Measurements from ENCODE around the gene SLC39A13.

Gene SLC39A13

DNA sequence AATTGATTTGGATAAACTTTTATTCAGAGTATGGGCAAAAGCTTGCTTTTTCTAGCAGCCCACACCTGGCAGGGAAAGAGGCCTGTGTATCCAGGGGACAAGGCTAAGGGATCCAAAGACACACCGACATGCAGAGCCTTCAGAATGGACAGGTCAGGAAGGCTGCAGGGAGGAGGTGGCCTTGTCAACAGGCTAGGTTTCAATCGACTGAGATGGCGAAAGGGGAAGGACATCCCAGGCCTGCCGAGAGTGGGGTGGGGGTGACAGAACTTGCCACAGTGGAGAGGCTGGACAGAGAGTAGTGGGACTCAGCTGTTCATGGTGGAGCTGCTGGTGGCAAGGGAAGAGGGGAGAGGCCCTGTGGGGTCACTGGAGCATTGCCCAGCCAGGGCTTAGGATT lies 5.3 kb upstream of the SLC39A13 start:
- Histone ChIP-seq H3K9me3 (ENCODE audit: control insufficient read depth in 2 of 2, low read length in 2 of 2) (no peaks in the 10 kb centered on the region), H3K4me3 (ENCODE audit: low read length in 2 of 2) (no peak overlapping the region), H3K27ac (ENCODE audit: low read length) (no peak overlapping the region), H3K27me3 (ENCODE audit: control insufficient read depth in 1 of 2, insufficient read depth in 2 of 2, low read length in 2 of 2) (no peaks in the 10 kb centered on the region), H3K36me3 (ENCODE audit: control insufficient read depth in 2 of 2, insufficient read depth in 2 of 2, low read length in 2 of 2) (no peaks in the 10 kb centered on the region), H3K9ac (ENCODE audit: low read length in 2 of 2) (no peak overlapping the region), H3K4me1 (ENCODE audit: control insufficient read depth, insufficient read depth, low read length) (peaks cover 24% of the 10 kb centered on the region)

DNA sequence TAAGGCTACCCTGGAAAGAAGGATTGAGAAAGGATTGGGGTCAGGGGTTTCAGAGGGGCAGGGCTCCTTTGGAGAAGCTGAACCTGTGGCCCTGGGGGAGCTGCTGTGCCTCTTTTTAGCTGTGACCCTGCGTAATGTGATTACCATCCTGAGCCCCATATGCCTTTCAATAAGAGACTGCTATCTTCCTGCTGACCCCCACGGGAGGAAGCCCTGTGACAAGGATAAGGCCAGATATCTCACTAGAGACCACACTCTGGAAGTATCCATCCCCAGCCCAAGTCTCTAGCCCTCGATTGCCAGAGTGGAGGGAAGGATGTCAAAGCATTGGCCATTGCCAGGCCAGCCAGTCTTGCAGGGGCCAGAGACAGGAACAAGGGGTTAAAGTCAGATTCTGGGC lies 4.8 kb upstream of the SLC39A13 start:
- H3K9ac ChIP-seq (ENCODE audit: low read length in 2 of 2), result no peak overlapping the region
- no peaks in the 10 kb centered on the region for H3K9me3 ChIP-seq (ENCODE audit: control insufficient read depth in 2 of 2, low read length in 2 of 2)
- H3K27ac ChIP-seq (ENCODE audit: low read length), result no peak overlapping the region
- H3K4me3 ChIP-seq (ENCODE audit: low read length in 2 of 2), result no peak overlapping the region
- no peaks in the 10 kb centered on the region for H3K27me3 ChIP-seq (ENCODE audit: control insufficient read depth in 1 of 2, insufficient read depth in 2 of 2, low read length in 2 of 2)
- H3K36me3 ChIP-seq (ENCODE audit: control insufficient read depth in 2 of 2, insufficient read depth in 2 of 2, low read length in 2 of 2), result no peaks in the 10 kb centered on the region
- H3K4me1 ChIP-seq (ENCODE audit: control insufficient read depth, insufficient read depth, low read length), result peaks cover 25% of the 10 kb centered on the region

- peaks cover 0 to 9% of the 10 kb centered on the region in 2 donors for H3K36me3 ChIP-seq (ENCODE audit: control insufficient read depth in 2 of 2, insufficient read depth in 2 of 2, low read length in 2 of 2)
- H3K9ac ChIP-seq (ENCODE audit: low read length in 2 of 2), result peak overlapping the region; percentile 92 to 97
- no peaks in the 10 kb centered on the region for H3K27me3 ChIP-seq (ENCODE audit: control insufficient read depth in 1 of 2, insufficient read depth in 2 of 2, low read length in 2 of 2)
- peak overlapping the region; percentile 97 for H3K27ac ChIP-seq (ENCODE audit: low read length)
- H3K4me3 ChIP-seq (ENCODE audit: low read length in 2 of 2), result peak overlapping the region; percentile 88 to 96
- H3K9me3 ChIP-seq (ENCODE audit: control insufficient read depth in 2 of 2, low read length in 2 of 2), result no peaks in the 10 kb centered on the region
- H3K4me1 ChIP-seq (ENCODE audit: control insufficient read depth, insufficient read depth, low read length), result peaks cover 34% of the 10 kb centered on the region
Measured at GRCh38 chr11:47406896-47407745, 1.3 kb upstream of the SLC39A13 start.

GRCh38 chr11:47408598-47409439 lies 429 bp downstream of the SLC39A13 start:
- Histone ChIP-seq H3K4me3 (ENCODE audit: low read length in 2 of 2) (peak overlapping the region; percentile 92 to 96), H3K27me3 (ENCODE audit: control insufficient read depth in 1 of 2, insufficient read depth in 2 of 2, low read length in 2 of 2) (no peaks in the 10 kb centered on the region), H3K36me3 (ENCODE audit: control insufficient read depth in 2 of 2, insufficient read depth in 2 of 2, low read length in 2 of 2) (peaks cover 4 to 15% of the 10 kb centered on the region in 2 donors), H3K27ac (ENCODE audit: low read length) (peak overlapping the region; percentile 90), H3K9ac (ENCODE audit: low read length in 2 of 2) (peak overlapping the region; percentile 92 to 99), H3K4me1 (ENCODE audit: control insufficient read depth, insufficient read depth, low read length) (peaks cover 38% of the 10 kb centered on the region), H3K9me3 (ENCODE audit: control insufficient read depth in 2 of 2, low read length in 2 of 2) (no peaks in the 10 kb centered on the region)

DNA sequence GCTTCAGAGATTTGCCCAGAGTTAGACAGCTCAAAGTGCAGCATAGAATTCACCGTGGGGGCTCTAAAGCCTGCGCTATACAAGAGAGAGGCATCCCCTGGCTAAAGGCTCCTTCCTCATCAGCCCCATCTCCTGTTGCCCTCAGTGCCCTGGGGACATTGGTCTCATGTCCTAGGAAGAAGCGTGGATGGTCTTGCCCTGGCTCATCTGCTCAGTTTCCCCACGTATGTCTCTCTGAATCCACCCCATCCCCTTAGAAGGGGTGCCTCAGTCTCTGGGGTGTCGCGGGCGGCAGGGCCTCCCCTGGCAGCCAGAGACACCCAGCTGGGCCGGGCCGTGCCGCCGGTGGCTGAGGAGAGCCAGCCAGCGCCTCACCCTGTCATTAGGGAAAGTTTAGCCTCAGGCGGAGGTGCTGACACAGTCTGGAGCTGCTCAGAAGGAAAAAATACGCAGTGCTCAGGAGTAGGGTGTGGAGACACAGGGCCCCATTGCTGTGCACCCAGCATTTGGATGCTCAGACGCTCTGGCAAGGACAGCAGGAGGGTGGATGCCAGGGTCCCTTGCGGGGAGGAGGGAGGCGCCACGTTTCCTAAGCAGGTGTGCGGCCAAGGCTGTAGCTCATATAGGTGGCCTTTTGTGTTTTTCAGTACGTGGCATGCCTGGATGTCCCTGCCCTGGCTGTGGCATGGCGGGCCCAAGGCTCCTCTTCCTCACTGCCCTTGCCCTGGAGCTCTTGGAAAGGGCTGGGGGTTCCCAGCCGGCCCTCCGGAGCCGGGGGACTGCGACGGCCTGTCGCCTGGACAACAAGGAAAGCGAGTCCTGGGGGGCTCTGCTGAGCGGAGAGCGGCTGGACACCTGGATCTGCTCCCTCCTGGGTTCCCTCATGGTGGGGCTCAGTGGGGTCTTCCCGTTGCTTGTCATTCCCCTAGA lies 1.3 kb downstream of the SLC39A13 start:
- peak overlapping the region; percentile 92 to 96 for H3K4me3 ChIP-seq (ENCODE audit: low read length in 2 of 2)
- peak overlapping the region; percentile 92 to 99 for H3K9ac ChIP-seq (ENCODE audit: low read length in 2 of 2)
- peaks cover 9 to 20% of the 10 kb centered on the region in 2 donors for H3K36me3 ChIP-seq (ENCODE audit: control insufficient read depth in 2 of 2, insufficient read depth in 2 of 2, low read length in 2 of 2)
- peak overlapping the region; percentile 90 for H3K27ac ChIP-seq (ENCODE audit: low read length)
- no peaks in the 10 kb centered on the region for H3K9me3 ChIP-seq (ENCODE audit: control insufficient read depth in 2 of 2, low read length in 2 of 2)
- H3K27me3 ChIP-seq (ENCODE audit: control insufficient read depth in 1 of 2, insufficient read depth in 2 of 2, low read length in 2 of 2), result no peaks in the 10 kb centered on the region
- peaks cover 44% of the 10 kb centered on the region for H3K4me1 ChIP-seq (ENCODE audit: control insufficient read depth, insufficient read depth, low read length)

- no peaks in the 10 kb centered on the region for H3K9me3 ChIP-seq (ENCODE audit: control insufficient read depth in 2 of 2, low read length in 2 of 2)
- H3K4me1 ChIP-seq (ENCODE audit: control insufficient read depth, insufficient read depth, low read length), result peaks cover 51% of the 10 kb centered on the region
- peaks cover 13 to 25% of the 10 kb centered on the region in 2 donors for H3K36me3 ChIP-seq (ENCODE audit: control insufficient read depth in 2 of 2, insufficient read depth in 2 of 2, low read length in 2 of 2)
- peak overlapping the region in 1 of 2 donors; percentile 99 for H3K9ac ChIP-seq (ENCODE audit: low read length in 2 of 2)
- no peaks in the 10 kb centered on the region for H3K27me3 ChIP-seq (ENCODE audit: control insufficient read depth in 1 of 2, insufficient read depth in 2 of 2, low read length in 2 of 2)
- H3K27ac ChIP-seq (ENCODE audit: low read length), result peak overlapping the region; percentile 90
- H3K4me3 ChIP-seq (ENCODE audit: low read length in 2 of 2), result peak overlapping the region in 1 of 2 donors; percentile 92
Measured at GRCh38 chr11:47410370-47411264, 2.2 kb downstream of the SLC39A13 start.

GRCh38 chr11:47411884-47412746 lies 3.7 kb downstream of the SLC39A13 start:
- H3K27ac ChIP-seq (ENCODE audit: low read length), result no peak overlapping the region
- H3K36me3 ChIP-seq (ENCODE audit: control insufficient read depth in 2 of 2, insufficient read depth in 2 of 2, low read length in 2 of 2), result peaks cover 13 to 25% of the 10 kb centered on the region in 2 donors
- H3K9ac ChIP-seq (ENCODE audit: low read length in 2 of 2), result no peak overlapping the region

DNA sequence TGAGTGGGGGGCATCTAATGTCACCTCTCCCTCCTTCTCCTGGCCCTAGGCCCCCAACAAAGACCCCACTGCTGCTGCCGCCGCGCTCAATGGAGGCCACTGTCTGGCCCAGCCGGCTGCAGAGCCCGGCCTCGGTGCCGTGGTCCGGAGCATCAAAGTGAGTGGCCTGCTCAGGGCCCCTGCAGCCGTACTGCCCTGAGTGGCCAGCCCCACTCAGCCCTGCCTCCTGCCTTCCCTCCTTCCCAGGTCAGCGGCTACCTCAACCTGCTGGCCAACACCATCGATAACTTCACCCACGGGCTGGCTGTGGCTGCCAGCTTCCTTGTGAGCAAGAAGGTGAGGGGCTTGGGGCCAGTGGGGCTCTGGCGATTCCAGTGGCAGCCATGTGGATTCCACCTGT lies 5.0 kb downstream of the SLC39A13 start:
- H3K27ac ChIP-seq (ENCODE audit: low read length), result no peak overlapping the region
- no peaks in the 10 kb centered on the region for H3K27me3 ChIP-seq (ENCODE audit: control insufficient read depth in 1 of 2, insufficient read depth in 2 of 2, low read length in 2 of 2)
- H3K9me3 ChIP-seq (ENCODE audit: control insufficient read depth in 2 of 2, low read length in 2 of 2), result no peaks in the 10 kb centered on the region
- H3K9ac ChIP-seq (ENCODE audit: low read length in 2 of 2), result no peak overlapping the region
- H3K4me3 ChIP-seq (ENCODE audit: low read length in 2 of 2), result no peak overlapping the region
- peaks cover 17 to 36% of the 10 kb centered on the region in 2 donors for H3K36me3 ChIP-seq (ENCODE audit: control insufficient read depth in 2 of 2, insufficient read depth in 2 of 2, low read length in 2 of 2)
- peaks cover 51% of the 10 kb centered on the region for H3K4me1 ChIP-seq (ENCODE audit: control insufficient read depth, insufficient read depth, low read length)

More at GRCh38 chr11:47411884-47412746, 3.7 kb downstream of the SLC39A13 start:
- Histone ChIP-seq H3K4me3 (ENCODE audit: low read length in 2 of 2) (no peak overlapping the region), H3K9me3 (ENCODE audit: control insufficient read depth in 2 of 2, low read length in 2 of 2) (no peaks in the 10 kb centered on the region), H3K27me3 (ENCODE audit: control insufficient read depth in 1 of 2, insufficient read depth in 2 of 2, low read length in 2 of 2) (no peaks in the 10 kb centered on the region), H3K4me1 (ENCODE audit: control insufficient read depth, insufficient read depth, low read length) (peaks cover 59% of the 10 kb centered on the region)
